ENCODE measurements around the gene ERC1.

GRCh38 chr12:977156-977555 lies 13.9 kb upstream of the ERC1 start:
- no peak for TF ChIP-seq CTCF (IDR thresholded peaks at IDR 0.05)
- TF ChIP-seq POLR2AphosphoS5 (IDR thresholded peaks at IDR 0.05; ENCODE audit: low read depth, low read length) = no peak
- TF ChIP-seq REST (IDR thresholded peaks at IDR 0.05; ENCODE audit: insufficient read depth in 1 of 2, low read depth in 2 of 2, low read length in 1 of 2) = no peak
- TF ChIP-seq SIN3A (IDR thresholded peaks at IDR 0.05; ENCODE audit: borderline replicate concordance, insufficient read depth, low read depth, low read length) = no peak
- no peak for TF ChIP-seq TCF7L2 (IDR thresholded peaks at IDR 0.05; ENCODE audit: low read depth, low read length)
